Left ventricle myocardium superior (tissue), 1 donor: ENCODE data around the gene DHRS12. TPM values are rescaled to one million over a fixed set of nuclear protein-coding genes. Genes with fewer than 3 reads are reported as not detected.

Experiments used
- ATAC-seq: fragments of 200-7000 bp; cut with Tn5 transposase; one replicate; pipeline ENCODE4 v1.9.1; 2020; ENCODE audit warnings: mild to moderate bottlenecking, moderate library complexity
- DNase-seq: peaks from one replicate; pipeline ENCODE4 v3.0.0-alpha.2; 2020
- intact Hi-C: fragments of 100-400 bp; cut with micrococcal nuclease; formaldehyde crosslinking; loops from one replicate; pipeline ENCODE4 v1.11.0; 2022
- total RNA-seq: library from RNA; stranded (reverse); fragmentation: NEBNext Ultra II Directional; extraction: Animal tissue kit (Norgen Biotek cat#: 25700); gene quantifications from one replicate; pipeline ENCODE4 v1.2.1, GENCODE V29; 2021
- donor health status: DM: no; HTN: yes; CAD: no; lungs with severe emphysema.

DHRS12 gene
- total RNA-seq, 1 donor from 2014 or later, result 11.6 TPM

DNA sequence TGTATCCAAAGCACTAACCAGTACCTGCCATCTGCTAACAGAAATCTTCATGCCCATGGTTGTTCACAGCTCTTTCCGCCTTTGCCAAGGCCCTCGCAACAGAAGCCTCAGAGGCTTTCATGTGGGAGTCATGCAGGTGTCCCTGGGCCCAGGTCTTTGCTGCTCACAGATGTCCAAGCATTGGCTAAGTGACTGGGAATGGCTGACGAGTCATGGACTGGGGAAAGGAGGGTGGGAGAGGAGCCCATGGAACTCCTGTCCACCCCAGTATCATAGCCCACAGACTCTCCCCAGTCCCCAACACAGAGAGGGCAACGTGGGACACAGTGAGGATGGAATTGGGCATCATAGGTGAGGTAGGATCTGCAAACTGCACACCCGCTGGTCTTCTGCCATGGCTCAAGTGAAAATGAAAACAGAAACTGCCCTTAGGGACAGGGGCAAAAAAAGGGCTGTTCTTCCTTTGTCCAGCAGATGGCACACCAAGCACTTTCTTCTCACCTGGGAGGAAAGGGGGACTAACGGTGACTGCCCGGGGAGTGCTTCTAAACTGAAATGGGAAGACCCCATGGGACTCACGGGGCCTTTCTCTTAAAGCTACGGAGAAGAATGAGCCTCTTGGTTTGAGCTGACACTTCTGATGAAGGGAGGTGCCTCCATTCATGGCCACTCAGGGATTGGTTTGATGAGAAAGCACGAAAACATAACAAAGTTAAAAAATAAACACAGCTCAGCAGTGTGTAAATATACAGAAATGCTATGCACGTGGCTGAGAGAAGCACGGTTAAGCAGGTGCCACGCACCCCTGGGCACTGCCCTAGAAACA lies 11.1 kb upstream of the DHRS12 start:
- intact Hi-C loops, result no loop called here
- peak; percentile 57 for DNase-seq

DNA sequence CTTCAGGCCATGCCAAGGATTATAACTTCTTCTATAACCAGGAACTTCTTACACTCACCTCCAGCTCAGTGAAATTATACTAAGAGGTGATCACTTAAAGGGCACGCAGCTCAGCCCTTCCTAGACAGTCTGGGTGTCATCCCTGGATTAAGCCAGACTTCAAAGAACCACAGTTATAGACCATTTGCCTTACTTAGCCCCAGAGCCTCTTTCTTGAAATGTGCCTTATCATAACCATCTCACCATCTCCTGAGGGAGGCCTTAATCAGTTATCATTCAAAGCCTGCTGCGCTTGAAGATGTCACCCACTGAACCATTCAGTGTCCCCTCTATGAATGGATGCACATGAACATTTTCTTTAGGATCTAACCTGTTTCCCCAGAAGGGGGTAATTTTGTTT lies 10.1 kb upstream of the DHRS12 start:
- intact Hi-C loops, result no loop called here
- ATAC-seq, result no peak

More for the DNA sequence above, 11.1 kb upstream of the DHRS12 start:
- ATAC-seq, result peak; percentile 63

DNA sequence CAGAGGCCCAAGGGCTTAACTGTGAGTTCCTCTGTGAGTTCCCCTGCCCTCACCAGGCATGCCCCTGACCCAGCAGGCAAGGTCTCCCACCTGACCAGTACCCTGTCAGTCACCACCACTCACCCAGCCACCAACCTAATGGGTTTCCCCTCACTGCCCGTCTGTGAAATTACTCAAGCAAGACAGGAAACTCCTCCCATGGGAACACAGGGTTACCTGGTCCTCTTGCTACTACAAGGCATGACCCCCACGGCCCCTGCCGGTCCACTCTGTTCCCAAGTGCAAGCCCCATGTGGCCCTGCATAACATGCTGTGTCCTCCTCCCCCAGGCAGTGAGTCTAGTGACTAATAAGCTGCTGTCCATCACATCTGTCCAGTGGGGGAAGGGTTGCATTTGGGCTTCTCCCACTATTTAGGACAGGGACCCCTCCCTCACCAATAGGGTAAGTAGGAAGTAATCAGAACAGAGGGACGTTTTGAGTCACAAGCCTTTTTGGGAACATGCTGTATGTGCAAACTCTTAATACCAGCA lies 8.0 kb upstream of the DHRS12 start:
- DNase-seq, result no peak
- ATAC-seq, result peak; percentile 7
- intact Hi-C loops, result no loop called here

More for the DNA sequence above, 10.1 kb upstream of the DHRS12 start:
- DNase-seq, result no peak

DNA sequence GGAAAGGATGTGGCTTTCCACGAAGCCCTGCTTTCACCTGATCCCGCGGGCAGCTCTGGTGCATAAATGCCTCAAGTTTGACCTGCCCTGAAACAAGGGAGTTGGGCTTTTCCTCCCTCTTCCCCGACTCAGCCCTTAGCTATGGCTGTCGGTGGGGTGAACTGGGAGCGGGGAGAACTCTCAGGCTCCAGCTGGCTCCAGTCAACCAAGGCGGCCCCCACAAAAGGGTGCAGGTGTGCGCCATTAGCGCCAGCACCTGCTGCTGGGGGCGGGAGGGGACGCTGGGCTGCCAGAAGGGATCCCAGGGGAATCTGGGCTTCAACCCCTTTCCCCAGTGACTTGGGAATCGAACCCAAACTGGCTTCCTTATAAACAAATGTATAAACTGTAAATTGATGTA lies 7.1 kb upstream of the DHRS12 start:
- DNase-seq, result no peak
- intact Hi-C loops, result no loop called here
- no peak for ATAC-seq

DNA sequence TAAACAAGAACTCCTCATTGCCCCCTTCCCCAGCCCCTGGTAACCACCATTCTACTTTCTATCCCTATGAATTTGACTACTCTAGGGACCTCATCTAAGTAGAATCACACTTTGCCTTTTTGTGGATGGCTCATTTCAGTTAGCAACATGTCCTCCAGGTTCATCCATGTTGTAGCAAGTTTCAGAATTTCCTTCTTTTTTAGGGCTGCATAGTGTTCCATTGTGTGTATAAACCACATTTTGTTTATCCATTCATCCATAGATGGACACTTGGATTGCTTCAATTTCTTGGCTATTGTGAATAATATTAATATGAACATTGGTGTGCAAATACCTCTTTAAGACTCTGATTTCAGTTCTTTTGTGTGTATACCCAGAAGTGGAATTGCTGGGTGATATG lies 4.8 kb upstream of the DHRS12 start:
- intact Hi-C loops, result no loop called here
- DNase-seq (no peak), ATAC-seq (no peak)

DNA sequence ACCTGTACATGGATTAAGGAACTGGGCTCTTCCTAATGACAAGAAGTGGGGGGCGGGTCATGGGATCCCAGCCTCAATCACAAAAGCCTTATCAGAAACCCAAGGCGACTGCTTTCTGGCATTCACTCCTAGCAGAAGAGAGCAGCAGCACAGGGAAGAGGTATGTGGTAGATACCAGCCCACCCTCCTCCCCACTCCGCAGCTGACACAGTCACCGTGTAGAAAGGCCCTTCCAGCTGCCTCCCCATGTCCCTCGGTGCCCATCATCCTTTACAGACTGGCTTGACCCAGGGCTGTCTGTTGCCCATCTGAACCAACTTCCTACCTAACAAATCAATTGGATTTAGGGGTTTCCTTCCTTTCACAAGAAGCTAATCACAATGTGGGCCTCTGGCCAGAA lies 3.1 kb upstream of the DHRS12 start:
- no peak for DNase-seq
- intact Hi-C loops, result no loop called here
- no peak for ATAC-seq

DNA sequence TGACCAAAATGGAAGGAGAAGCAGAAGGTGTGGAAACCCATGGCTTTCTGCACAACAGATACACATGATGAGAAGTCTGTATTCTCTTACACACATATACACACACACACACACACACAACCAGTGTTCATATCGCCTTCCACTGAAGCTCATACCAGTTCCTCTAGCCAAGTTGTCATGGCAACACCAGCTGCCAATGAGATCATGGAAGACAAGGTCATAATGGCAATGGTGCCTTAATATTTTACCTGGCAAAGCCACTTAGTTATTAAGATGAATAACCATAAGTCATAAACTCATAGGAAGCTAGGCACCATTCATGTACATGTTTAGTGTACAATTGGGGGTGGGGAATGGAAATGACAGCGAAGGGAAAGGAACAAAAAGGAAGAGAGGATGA lies 2.6 kb upstream of the DHRS12 start:
- intact Hi-C loops, result no loop called here
- no peak for ATAC-seq
- no peak for DNase-seq

DNA sequence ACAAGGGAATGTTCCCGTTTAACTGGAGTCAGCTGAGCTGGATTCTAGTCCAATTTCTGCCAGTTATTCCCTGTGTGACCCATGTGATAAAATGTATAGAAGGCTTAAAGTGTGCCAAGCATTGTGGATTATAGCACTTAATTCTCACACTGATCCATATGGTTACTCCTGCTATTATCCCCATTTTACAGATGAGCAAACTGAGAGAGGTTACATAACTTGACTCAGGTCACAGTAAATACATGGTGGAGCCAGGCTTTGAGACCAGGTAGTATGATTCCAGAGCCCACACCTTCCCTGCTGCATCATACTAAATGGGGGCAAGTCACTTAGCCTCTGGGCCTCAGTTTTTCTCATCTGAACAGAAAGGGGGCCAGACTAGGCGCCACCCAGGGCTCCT lies 2.0 kb upstream of the DHRS12 start:
- no peak for ATAC-seq
- intact Hi-C loops, result no loop called here
- DNase-seq, result no peak

DNA sequence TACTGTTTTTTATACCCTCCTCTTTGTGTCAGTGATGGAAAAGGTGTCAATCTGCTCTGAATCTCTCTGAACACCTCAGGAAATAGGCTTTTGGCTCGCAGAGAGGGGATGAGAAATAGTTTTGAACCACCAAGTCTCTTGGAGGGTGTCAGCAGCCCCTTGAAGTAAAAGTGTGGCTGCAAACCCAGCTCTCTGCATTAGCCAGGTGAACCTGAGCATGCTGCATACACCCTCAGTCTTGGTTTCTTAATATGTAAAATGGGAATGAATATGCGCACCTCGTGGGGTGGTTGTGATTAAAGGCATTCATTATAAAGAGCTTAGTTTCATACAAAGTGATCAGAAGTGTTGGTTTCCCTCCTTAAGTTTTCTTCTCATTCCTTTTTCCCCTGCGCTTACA lies 1.4 kb upstream of the DHRS12 start:
- DNase-seq (no peak), ATAC-seq (no peak)
- intact Hi-C loops, result no loop called here

DNA sequence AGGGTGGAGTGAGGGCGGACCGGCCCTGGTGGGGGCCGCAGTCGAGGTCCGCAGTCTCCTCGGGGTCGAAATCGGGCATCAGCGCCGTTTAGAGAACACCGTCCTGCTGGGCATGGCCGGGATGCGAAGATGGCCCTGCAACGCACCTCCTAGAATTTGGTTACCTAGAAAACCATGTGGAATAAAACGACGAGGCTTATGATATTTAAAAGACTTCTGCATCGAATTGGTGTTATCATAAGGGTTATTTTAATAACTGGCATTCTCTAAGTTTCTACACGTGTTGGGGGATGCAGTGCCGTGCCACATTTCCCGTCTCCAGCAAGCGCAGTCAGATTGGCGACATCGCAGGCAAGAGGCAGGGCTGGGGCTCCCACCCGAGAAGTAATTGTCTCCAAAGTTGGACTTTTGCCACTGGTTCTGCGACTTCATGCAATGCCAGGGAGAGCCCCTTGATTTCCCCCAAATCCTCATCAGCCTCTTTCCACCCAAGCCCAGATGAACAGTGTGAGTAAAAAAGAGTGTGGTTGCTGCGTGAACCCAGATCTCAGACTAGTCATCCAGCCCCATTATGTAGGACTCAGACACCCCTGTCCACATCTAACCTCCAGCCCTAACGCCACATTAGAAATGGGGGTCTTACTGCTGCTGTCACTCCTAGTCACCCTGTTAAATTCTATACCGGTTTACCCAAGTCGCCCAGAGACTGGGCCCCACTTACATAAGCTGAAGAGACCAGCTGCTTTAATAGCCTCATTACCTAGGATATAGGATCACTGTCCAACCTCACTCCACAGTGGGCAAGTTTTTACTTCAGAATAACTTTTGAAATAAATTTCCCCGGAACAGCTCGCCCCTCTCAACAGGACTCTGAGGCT lies 571 bp upstream of the DHRS12 start:
- peak; percentile 52 for DNase-seq
- no peak for ATAC-seq
- intact Hi-C loops, result no loop called here

DNA sequence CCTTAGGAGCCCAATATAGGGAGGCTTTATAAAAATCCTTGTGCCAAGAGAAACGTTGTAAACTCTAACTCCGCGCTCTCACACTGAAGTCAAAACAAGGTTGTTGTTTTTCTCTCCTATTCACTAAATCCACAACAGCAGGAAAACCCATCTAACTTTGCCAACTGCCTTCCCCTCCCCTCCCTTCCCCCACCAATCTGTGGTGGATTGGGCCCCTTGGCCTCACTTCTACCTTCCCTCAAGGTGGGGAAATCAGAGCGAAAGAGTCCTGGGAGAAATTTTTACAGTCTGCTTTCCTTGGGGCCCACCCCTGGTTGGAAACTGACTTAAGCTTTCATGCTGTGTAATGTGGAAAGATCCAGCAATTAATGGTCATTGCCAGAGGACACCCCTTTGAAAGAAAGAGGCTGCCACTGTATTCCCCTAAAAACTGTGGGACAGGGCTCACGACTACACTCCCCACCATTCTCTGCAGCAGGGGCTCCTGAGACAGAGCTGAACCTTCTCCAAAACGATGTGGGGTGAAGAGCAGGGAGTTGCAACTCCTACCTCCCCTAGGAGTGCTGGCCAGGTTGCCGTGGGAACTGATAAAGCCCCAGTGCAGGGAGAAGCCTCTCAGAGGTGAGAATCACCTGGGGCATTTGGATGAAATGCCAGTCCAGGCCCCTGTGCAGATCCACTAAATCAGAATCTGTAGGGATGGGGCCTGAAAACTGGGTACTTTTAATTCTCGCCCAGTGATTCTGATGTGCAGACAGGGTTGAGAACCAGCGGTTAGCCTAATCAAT lies 1.1 kb downstream of the DHRS12 start:
- ATAC-seq (no peak), DNase-seq (no peak)
- intact Hi-C loops, result no loop called here

DNA sequence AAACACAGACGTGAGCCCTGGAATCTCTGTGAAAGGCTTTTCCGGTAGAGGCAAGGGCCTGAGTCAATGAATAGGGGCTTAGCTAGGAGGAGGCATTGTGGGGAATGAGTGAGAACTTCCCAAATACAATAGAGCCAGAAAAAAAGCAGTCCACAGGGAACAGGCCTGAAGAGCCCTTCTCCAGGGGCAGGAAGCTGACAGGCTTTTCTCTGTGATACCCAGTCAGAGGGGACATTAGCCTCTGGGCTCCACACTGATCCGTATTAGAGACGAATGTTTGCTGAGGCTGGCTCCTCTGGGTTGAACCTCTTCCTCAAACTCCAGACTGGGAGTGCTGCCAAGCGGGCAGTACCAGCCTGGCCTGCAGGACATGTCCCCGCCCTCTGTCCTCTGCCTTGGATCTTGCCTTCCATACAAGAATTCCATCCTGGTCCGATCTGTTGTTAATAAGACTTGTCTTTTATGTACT lies 2.3 kb downstream of the DHRS12 start:
- ATAC-seq (peak; percentile 34), DNase-seq (peak; percentile 86)
- intact Hi-C loops, result no loop called here

DNA sequence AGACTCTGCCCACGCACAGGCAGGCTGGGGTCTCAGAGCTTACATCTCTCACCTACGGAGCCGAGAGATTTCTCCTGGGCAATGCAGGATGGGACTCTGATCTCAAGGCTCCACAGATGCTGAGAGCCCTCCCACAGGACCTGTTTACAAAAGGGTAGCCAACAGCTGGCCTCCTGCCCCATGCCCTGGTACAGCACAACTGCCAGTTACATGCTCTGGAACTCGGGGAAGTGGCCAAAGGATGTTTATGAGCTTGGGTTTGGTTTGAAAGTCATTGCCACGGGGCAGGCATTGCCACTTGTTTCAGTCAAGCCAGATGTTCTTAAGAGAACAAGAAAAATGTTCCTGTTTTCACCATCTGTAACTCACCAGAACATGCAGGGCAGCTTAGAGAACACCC lies 3.5 kb downstream of the DHRS12 start:
- intact Hi-C loops, result no loop called here
- DNase-seq (peak; percentile 65), ATAC-seq (no peak)

DNA sequence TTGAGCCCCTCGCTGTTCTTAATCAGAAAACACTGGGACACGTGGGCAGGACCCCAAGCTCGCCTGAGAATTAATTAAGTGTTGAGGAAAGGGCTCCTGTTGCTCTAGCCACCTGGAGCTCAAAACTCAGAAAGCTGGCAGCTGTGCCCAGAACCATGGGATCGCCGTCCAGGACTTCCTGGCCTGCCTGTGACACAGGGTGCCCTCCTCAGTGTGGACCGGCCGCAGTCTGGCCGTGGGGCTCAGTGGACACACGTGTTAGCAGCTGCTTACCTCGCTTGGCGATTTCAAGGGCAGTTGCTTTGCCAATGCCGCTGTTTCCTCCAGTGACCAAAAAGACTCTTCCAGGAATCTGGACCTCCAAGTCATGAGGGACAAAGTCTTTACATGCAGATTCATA lies 4.7 kb downstream of the DHRS12 start:
- no peak for DNase-seq
- intact Hi-C loops, result no loop called here
- no peak for ATAC-seq

DNA sequence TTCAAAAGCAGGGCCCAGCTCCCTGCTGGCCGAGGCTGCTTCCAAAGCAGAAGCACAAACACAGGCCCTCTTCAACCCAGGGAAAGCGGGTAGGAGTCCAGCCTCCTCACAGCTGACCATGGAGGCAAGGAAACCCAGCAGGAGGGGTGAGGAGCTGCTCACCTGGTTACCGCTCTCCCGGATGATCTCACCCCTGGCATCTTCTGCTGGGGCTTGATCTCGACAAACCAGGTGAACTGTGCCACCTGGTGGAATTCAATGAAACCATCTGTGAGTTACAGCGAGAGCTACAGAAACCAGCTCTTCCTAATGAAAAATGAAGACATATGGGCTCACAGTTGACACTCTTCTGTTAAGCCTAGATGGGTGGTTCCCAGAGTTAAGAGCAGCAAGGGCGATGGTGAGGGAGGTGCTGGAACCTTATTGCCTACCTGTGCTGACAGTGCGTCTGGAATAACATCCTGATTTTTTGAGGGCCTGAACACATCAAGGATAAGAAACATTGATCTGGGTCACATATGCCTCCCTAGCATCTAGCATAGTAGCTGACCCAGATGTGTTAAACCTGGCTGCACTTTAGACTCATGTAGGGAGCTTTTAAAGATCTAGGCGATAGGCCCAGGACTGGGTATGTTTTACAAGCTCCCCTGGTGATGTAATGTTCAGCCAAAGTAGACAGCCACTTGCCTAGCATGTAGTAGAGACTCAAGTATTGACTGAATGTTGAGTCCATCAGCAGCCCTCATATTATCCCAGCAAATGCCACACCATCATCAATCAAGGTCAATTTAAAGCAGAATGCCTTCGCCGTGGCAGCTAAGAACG lies 6.1 kb downstream of the DHRS12 start:
- intact Hi-C loops, result no loop called here
- no peak for ATAC-seq
- DNase-seq, result no peak

DNA sequence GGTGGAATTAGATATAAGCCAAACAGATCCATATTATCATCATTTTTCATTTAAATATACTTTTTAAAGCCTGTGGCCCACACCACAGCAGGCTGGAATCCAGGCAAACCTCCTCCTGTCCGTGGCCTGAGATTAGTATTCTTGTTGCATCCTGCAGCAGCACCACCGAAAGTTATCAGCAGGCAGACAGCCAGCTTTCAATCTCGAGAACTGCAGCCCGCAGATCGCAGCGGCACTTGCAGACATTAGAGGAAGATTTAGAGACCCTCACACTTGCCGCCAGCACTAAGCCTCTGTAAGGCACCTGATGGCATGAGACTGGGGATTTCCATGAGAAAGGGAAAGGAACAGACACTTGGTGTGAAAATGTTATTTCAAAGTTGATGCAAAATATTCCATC lies 7.4 kb downstream of the DHRS12 start:
- no peak for ATAC-seq
- intact Hi-C loops, result no loop called here
- no peak for DNase-seq

DNA sequence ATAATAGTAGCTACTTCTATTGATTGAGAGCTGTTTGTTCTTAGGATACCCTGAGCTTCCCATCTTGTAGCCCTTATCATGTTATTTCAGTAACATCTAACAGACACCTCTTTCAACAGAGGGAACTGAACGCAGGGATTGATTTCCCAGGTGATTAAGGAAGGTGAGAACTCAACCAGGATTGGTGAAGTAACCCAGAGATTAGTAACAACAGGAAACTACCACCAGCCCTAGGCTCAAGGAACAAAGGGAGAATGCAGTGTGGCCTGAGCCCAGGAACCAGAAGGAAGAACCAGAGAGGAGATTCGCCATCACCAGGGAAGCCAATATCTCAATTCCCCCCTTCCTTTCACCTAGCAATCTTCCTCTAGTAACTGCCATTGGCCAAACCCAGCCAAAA lies 8.5 kb downstream of the DHRS12 start:
- DNase-seq (no peak), ATAC-seq (no peak)
- intact Hi-C loops, result no loop called here

DNA sequence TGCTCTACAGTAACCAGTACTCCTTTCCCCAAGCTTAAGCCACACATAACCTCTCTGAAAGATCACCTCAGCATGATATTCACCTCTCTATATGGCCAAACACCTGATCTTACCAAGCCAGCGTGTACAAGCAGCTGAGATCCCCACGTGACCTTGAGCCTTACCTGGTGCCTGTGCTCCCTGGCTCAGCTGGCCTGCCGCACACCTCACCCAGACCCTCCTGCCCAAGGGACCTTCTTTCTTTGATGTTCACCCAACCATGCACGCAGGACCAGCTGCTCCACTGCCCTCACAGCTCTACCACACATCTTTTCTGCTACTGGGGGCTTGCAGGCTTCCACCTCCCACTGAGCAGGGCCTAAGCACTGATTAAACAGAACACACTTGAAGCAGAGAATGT lies 9.0 kb downstream of the DHRS12 start:
- ATAC-seq (no peak), DNase-seq (no peak)
- intact Hi-C loops, result no loop called here
